A673 (cell line): ENCODE results near the gene NSD2.

Source experiments
- CTCF ChIP-seq: fragments of 300-800, 200-600 bp; sonication (generic); conservative IDR thresholded peaks from 2 replicates; pipeline ENCODE4 v1.5.1; 2017; ENCODE audit warnings: low read depth, mild to moderate bottlenecking, antibody characterized with exemption, low read length, moderate library complexity, mixed read lengths
- EZH2 ChIP-seq: fragments of 200-600 bp; sonication (generic); IDR thresholded peaks from 2 replicates; pipeline ENCODE4 v1.6.1; 2017; ENCODE audit warnings: borderline replicate concordance, low read depth, mild to moderate bottlenecking, mixed read lengths, antibody characterized with exemption, low read length; ENCODE audit not compliant: poor library complexity, severe bottlenecking

- no peak for TF ChIP-seq CTCF
- no peak for TF ChIP-seq EZH2
These were observed 125.8 kb downstream of the NSD2 start for GRCh38 chr4:1996866-1997611.
